GM15510 (cell line): Measurements from ENCODE around the gene LEF1.

Experiments
- POLR2A ChIP-seq: IDR thresholded peaks from 3 replicates; pipeline ENCODE4 v1.6.1; 2011; ENCODE audit warnings: borderline replicate concordance; ENCODE audit not compliant: insufficient read length; ENCODE audit errors: extremely low read depth

The LEF1 gene

DNA sequence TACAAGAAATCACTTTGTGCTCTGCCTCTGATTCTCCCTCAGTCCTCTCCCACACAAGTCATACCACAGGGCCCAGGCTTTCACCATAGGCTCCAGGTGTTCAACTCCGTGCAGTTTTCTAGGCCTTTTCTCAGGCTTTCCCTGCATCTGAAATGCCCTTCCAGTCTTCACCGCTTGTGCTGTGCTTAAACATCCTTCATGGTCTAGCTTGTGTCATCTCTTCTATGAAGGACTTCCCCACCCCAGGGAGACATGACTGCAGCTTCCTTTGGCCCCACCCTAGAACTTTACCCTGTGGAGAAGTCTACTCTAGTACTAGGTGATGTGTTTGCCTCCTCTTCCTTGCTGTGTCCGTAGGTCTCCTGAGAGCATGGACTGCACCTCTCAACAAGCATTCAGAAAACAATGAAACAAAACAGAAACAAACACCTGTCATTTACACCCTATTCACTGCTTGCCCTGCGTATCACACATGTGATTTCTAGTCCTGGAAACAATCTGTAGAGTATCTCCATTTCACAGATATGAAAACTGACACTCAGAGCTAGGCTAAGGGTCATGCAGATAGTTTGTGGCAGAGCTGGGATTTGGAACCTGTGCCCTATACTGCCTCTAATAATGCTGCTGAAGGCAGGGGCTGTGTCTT lies 22.7 kb upstream of the LEF1 start:
- no peak for TF ChIP-seq POLR2A

DNA sequence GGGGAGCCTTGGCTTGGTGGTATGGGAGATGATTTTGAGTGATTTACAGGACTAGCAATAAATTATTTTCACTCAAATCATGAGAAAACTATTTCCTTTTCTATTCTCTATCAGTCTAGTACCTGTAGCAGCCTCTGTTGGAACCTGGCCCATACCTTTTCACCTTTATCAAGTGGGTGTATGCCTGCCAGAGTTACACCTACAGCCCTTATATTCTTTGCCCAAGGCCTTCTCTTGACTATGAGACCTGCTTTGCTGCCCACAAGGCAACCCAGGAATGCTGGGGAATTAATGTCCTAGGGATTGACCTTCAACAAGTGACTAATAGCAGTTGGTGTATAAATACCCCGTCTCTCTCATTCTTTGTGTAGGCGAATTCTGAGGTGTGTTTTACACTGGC lies 20.0 kb upstream of the LEF1 start:
- no peak for TF ChIP-seq POLR2A

DNA sequence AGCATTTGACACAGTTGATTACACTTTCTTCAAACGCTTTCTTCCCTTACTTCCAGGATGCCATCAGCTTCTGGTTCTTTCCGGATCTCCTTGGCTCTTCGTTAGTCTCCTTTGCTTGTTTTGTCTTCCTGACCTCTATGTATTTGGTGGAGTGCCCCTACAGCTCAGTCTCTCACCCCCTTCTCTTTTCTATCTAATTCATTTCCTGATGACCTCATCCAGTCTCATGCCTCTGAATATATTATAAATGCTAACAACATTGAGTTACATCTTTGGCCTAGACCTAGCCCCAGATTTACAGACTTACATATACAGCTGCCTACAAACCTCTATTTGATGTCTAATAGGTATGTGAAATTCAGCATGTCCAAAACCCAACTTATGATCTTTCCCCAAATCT lies 16.5 kb upstream of the LEF1 start:
- TF ChIP-seq POLR2A: no peak

GRCh38 chr4:108184453-108185049 lies 15.8 kb upstream of the LEF1 start:
- TF ChIP-seq POLR2A: no peak

- no peak for TF ChIP-seq POLR2A
Observed at GRCh38 chr4:108181704-108182103, 13.0 kb upstream of the LEF1 start.

GRCh38 chr4:108180513-108180912 lies 11.8 kb upstream of the LEF1 start:
- TF ChIP-seq POLR2A: no peak

- TF ChIP-seq POLR2A: no peak
Observed at GRCh38 chr4:108175966-108176365, 7.2 kb upstream of the LEF1 start.

- no peak for TF ChIP-seq POLR2A
Observed at GRCh38 chr4:108174856-108175255, 6.1 kb upstream of the LEF1 start.

DNA sequence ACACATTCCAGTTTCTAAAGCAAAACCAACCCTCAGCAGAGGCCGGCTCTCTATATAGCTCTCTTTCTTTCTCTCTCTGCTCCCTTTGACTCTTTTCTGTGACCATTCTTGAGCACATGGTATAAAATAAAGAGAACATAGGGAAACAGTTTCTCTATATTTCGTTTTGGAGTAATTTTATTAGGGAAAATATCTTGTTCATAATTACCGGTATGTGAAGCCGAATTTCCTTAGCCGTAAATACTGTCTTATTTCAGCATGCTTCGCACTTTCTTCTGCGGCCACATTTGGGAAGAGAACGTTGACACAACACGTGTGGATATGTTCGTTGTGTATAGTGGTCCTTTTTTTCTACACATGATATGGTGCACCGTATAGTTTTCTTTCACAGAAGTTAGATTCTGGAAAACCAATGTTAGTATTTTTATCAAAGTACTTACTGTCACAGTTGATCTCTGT lies 4.9 kb upstream of the LEF1 start:
- TF ChIP-seq POLR2A: no peak

GRCh38 chr4:108172753-108173598 lies 4.2 kb upstream of the LEF1 start:
- no peak for TF ChIP-seq POLR2A

GRCh38 chr4:108172231-108172752 lies 3.6 kb upstream of the LEF1 start:
- no peak for TF ChIP-seq POLR2A

DNA sequence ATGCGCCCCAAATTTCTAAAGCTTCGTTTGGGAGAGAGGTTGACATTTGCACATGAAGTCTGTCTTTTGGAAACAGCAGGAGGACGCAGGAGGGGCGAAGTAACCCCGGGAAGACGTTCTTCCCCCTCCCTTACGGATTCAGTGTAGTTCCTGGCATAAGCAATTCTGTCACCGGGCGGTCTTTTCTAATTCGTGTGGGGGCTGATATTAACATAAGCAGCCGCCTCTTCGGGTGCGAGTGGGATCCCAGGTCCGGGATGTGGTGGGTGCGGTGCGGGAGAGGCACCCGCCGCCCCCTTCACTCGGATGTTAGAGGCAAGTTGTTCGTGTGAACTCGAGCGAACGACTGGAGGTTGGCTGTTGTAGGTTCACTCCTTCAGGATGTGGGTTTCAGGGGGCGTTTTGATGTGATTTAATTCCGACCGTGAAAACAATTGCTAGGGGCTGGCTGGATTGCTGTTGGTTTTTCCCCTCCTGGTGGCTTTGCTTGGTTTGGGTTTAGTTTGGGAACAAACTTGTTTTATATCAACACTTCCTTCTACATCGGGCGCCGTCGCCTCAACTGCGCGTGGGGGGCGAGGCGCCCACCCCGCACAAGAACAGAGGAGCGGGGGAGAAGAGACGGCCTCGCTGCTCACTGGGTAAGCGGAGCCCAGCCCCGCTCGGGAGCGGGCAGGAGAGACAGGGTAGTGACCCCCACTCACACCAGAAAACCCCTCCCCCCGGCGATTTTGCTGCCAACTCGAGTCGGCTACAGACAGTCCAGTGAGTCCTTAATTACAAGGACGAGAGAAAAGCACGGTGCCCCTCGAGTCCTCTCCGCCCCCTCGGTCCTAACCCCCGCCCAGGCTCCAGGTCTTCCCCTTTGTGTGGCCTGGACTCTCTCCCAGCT lies 2.9 kb upstream of the LEF1 start:
- TF ChIP-seq POLR2A: no peak

GRCh38 chr4:108170631-108171338 lies 2.1 kb upstream of the LEF1 start:
- no peak for TF ChIP-seq POLR2A

DNA sequence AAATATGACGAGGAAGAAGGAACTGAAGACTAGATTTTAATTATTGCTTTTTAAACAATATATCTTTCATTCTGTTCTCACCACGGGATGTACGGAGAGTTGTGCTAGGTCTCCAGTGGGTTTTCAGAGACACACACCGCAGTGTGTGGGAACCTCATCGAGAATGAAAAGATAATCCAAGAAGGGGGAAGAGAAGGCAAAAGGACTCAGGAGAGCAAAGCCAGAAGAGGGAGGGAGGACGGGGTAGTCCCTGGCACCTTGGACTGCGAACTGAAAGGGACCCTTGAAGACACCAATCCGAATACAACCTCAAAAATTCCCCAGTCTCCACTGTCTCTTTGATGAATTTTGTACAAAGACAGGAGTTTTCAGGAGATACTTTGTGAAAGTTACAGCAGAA lies 932 bp upstream of the LEF1 start:
- TF ChIP-seq POLR2A: no peak

DNA sequence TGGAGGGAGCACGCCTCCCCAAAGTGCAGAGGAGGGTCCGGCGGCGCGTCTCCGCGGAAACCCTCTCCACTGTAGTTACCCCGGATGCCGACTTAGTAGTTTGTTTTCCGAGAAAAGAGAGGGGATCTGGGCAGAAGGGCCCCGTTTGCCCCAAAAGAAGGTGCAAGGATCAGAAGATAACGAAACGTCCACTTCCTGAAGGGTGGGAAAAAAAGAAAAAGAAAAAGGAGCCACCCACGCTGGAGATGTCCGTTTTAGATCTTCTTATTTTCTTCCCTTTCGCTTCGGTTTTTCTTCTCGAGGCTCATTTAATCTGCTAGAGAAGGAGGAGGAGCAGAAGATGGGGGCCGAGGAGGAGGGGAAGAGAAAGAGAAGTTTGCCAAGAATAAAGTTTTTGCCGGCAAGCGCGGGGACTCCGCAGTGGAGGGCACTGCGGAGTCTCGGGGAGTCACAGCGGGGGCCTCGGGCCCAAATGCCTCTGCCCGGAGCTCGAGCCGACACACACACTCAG lies 517 bp downstream of the LEF1 start:
- no peak for TF ChIP-seq POLR2A
